HG03060 (cell line): Measurements from ENCODE around the gene AIFM1.
A peak's percentile ranks its signal among the peaks of the same experiment; 100 is the strongest.

Experiments used
- ATAC-seq: cut with Tn5 transposase; IDR thresholded peaks from one replicate; pipeline ENCODE4 v1.9.1; 2021; ENCODE audit warnings: low read depth, moderate number of reproducible peaks; ENCODE audit not compliant: unreplicated experiment

AIFM1 gene

DNA sequence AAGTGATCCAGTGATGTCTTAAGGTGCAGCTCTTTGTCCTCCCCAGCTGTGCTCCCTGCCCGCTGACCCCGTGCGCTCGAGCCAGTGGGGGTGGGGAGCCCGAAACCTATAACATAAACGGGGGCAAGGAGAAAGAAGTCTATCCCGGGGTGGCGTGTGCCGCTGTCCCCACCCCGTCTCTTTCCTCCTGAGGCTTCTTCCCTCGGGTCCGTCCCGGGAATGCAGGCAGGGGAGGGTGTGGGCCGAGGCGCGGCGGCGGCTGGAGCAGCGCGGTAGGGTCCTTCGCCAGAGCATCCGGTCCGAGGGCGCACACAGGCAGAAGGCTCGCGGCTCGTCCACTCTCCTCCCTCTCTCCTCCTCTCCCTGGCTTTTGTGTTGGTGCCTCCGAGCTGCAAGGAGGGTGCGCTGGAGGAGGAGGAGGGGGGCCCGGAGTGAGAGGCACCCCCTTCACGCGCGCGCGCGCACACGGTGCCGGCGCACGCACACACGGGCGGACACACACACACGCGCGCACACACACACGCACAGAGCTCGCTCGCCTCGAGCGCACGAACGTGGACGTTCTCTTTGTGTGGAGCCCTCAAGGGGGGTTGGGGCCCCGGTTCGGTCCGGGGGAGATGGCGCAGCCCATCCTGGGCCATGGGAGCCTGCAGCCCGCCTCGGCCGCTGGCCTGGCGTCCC, 5.9 kb upstream of the AIFM1 start, which contains the start of gene RAB33A:
Gene RAB33A (plus strand): TSS at position 517 of the 681 bp plus-strand sequence. CDS start 101 bp downstream, at position 618.
- ATAC-seq = no peak

DNA sequence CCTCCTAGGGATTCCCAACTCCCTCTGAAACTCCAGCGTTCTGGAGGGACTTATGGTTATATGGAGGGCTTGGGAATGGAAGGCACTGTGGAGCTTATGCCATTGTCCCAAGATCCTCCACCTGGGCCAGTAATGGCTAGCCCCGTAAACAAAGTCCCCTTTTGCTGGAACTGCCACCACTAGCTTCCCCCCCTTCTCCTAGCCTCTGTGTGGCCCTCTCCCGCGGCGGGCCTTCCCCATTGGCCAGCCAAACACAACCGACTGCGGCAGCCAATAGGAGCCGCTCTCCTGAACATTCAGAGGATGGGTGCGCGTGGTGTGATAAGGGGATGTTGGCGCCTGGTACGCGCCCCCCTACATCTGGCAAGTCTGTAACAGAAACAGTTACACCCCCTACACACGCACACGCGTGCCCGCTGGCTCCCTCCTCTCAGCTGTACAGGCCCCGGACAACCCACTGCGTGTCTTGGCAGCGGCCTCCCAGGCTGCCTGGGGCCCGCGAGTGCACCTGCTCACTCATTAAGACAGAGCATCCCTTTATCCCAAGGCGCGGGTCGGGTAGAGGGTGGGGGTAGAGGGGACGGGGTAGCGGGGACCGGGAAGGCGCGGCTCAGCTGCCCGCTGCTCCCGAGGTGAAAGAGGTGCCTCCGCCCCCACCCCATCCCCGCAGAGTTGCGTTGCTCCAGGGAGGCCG, 5.3 kb upstream of the AIFM1 start:
- peak; percentile 52 for ATAC-seq

DNA sequence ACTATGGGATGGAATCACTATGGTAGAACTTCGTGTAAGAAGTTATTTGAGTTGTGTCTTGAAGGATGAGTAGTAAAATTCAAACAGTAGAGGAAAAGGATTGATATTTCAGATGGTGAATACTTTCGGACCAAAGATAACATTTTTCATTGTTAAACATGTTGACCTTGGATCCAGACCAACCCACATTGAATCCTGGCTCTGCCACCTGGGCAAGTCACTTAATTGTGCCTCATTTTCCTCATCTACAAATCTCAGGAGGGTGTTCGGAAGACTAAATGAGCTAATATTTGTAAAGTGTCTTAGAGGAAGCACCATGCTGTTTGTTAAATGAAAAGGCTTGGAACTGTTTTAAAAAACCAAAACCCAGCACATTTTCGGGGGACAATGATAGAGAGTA, 1.4 kb upstream of the AIFM1 start:
- no peak for ATAC-seq

DNA sequence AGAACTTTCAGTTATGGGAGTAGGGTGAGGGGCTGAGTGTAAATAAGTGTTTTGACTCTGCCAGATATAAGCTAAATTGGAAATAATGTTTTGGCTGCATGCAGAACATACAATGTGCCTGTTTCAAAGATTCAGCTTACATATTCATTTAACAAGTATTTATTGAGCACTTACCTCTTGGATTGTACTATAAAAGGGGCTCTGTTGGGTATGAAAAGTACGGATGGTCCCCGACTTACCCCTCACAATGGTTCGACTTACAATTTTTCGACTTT, 799 bp upstream of the AIFM1 start:
- no peak for ATAC-seq

DNA sequence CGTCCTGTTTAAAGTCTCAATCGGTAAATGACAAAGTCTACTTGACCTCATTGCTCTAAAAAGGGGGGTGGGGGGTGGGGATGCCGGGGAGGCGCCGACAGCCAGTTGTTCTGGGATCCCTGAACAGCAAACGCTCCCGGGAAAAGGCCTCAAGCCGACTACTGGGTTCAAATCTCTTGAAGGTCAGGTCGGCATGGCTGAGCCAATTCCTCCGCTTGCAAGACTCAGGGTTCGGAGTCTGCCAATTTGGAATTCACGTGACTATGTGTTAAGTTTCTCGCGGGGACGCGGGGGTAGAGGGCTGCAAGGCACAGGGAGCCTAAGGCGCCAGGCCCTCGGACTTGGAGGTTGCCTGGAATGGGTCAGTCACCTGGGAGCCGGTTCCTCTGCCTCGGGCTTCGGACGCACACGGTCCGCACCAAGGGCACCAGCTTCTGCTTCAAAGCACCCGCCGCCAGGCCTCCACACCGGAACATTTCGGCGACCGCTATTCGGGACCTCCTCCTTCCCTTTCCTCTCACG, 399 bp downstream of the AIFM1 start:
- peak; percentile 12 for ATAC-seq

DNA sequence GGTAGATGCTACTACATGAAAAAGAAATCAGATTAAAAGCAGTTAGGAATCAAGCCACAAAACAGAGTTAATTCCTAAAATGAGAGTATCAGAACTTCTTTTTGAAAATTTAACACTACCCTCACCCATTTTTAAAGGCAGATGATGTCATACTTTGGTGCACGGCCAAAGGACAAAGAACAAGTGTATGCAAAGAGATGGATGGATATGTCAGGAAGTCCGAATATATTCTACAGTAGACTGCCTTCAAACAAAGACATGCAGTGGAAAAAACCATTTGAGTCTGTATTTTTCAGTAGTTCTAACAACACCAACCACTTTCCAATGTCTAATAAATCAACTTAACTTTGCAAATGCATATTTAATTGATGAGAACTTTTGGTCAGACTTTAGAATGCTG, 2.2 kb downstream of the AIFM1 start:
- no peak for ATAC-seq

DNA sequence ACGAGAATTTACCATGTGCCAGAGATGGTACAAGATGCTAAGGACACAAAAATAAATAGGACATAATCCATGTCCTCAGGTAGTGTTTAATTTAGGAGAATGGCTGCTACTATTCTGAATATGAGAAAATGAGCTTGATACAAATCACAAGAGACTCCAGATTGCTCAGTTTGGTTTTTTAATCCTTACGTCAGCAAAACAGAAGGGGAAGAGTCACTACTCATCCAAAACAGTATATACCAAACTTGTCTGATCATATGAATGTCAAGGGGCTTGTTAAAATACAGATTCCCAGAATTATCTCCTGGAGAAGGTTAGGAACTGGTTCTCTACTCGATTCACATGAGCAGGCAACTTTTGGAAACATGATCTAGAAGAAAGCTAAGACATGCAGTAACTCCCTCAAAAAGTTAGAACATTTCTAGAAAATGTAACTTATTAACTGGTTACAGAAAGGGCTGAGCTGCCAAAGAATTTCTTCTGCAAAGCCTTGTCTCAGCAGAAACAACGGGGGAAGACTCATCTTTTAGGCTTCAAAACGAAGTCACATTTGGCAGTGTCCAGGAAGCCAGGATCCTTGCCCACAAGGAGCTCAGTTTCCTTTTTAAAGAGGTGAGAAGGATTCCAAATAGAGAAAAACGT, 3.4 kb downstream of the AIFM1 start:
- ATAC-seq = no peak

DNA sequence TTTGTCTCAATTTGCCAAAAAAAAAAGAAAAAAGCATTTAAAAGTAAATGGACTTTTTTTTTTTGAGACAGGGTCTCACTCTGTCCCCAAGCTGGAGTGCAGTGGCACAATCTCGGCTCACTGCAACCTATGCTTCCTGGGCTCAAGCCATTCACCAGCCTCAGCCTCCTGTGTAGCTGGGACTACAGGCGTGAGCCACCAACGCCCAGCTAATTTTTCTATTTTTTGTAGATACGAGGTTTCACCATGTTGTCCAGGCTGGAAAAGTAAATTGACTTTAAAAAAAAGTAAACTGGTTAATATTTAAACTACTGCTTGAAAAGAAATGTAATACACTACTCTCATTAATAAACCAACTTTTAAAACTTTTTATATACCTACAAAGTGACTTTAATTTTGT, 5.9 kb downstream of the AIFM1 start:
- ATAC-seq = no peak

DNA sequence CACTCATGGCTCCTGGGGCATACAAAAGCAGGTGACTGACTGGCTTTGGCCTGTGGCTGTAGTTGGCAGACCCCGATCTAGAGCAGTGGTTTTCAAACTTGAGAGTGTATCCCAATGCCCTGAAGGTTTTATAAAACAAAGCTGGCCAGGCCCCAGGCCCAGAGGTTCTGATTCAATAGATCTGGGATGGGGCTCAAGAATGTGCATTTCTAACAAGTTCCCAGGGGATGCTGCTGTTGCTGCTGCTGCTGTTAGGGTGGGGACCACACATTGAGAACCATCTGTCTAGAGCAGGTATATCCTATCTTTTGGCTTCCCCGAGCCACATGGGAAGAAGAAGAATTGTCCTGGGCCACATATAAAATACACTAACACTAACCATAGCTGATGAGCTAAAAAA, 7.3 kb downstream of the AIFM1 start:
- ATAC-seq = no peak

DNA sequence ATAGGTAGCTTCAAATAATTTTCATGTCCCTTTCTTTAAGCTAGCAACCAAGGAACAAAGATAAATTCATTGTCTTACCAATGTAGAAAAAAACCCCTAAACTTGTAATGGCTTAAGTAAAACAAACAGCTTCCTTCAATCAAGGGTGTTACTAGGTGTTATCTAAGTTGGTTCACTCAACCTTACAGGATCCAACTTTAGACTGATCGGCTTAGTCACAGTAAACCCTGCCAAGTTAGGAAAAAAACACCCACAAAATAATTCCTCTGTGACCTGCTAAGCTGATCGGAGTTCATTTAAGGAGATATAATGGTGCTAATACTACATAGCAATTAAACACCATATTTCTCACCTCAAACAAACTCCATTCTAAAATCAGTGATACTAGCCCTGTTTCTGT, 10.1 kb downstream of the AIFM1 start:
- no peak for ATAC-seq

DNA sequence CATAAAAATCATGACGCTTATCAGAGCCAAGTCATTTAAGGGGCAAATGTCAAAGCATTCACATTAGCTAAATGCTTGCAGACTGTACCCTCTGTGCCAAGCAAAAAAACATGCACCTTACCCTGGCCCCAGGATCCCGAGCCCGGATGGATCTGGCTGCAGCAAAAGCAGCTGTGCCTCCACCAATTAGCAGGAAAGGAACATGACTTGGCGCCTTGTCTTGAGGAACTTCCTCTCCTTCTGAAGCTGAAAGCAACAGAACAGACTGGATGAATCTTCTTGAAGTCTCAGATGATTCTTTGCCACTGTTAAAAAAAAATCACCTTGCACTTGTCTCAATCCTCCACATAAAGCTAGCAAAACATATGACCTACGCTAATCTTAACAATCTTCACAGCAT, 18.0 kb downstream of the AIFM1 start:
- no peak for ATAC-seq

DNA sequence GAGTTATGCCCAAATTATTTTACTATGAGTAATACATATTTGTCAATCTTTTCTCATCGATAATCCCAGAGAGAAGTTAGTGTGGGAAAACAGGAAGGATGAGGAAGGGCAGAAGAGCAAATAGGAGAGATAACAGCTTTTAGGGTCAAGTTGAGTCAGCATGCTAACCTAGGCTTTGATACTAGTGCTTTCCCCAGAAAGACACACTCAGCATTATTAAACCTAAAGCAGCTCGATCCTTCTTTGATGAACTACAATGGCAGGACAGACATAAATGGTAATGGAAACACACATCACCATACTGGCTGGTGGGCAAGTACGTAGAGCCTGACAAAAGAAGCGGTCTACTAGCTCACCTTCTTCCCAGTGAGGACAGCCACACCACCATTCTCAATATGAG, 20.5 kb downstream of the AIFM1 start:
- no peak for ATAC-seq

DNA sequence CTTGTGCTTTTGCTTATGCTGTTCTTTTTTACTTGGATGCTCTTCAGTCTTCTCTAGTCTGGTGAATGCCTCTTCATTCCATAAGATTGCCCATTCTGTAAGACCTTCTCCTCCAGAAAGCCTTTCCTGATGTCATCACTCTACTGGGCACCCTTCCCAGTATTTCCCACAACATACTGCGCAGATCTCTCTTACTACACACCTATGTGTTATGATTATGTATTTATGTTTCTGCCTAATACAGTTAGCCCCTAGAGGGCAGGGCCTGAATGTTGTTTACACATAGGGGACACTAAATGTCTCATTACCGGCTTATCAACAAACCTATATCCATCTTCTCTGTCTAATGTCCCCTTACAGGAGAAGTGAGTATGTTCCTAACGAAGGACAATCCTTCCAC, 21.1 kb downstream of the AIFM1 start:
- no peak for ATAC-seq

DNA sequence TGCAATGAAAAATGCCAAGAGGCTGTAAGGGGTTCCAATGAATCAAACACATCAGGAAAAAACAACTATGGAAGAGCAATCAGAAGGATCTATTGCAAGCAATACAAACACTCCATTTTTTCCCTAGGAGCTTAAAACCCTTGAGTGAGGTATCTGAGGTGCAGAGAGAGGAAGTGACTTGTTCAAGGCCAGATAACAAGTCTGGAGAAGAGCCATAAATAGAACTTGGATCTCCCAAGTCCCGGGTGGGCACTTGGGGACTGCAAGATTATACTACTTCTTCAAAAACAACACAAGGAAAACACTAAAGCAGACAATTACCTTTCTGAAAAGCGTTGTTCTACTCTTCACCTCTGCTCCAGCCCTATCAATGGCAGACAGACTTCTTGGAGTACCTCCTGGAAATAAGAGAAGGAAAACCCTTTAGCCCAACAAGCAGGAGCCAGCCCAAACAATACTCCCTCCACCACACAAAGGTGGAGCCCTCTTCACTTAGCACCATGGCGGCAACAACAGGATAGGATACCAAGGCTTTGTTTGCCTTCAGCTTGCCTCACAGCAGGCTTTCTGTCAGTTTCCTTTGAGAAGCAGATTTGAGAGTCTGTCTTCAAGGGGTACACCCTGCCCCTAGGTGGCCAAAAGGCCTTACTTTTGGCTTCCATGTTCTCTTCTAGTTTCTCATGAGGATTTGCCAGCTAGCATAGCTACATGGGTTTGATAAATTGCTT, 26.0 kb downstream of the AIFM1 start:
- no peak for ATAC-seq

DNA sequence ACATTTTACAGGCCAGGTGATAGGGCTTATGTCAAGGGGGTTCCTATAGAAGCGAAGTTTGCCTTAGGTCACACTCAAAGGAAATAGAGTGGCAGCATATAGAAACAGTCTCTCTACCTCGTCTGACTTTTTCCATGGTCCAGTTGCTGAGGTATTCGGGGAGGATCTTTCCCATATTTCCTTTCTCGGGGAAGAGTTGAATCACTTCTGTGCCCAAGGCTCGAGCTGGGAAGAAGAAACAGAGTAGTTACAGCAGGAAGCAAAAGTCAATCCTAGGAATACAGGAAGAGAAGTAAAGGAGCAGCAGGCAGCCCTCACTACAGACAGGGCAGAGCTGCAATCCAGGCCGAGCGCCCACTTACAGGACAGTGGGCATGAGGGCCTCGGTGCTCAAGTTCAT, 28.7 kb downstream of the AIFM1 start:
- ATAC-seq = no peak

DNA sequence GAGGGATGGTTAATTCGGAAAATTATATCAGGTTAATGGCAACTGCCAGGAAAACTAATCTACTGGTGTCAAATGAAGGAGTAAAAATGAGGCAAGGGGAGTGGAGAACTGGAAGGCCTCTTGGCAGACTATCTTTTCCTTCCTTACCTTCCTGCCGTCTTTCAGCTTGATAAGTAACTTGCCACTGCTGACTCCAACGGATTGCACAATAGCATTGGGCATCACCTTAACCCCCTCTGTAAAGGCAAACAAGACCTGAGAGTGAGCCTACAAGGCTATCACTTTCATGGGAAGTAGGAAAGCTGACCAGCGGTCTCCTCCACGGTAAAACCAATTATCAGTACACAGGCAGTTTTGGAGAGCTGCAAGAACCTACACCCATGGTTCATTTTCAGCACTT, 29.1 kb downstream of the AIFM1 start:
- no peak for ATAC-seq

DNA sequence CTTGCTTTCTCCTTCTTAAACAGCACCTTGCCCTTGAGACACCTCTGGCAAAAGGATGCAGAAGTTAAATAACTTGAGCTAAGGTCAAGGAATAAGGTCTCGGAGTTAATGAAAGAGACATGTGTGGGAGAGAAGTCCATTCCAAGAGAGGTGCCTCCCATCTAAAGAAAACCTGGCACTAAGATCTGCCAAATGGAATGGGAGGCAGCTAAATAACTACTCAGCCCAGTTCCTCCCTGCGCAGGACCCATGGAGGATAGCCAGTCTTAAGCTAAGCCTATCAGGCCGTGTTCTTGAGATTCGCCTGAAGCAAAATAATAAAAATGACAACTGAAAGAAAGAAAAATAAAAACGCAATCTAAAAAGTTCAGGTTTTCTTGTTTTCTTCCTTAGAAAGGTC, 34.7 kb downstream of the AIFM1 start:
- ATAC-seq = no peak

DNA sequence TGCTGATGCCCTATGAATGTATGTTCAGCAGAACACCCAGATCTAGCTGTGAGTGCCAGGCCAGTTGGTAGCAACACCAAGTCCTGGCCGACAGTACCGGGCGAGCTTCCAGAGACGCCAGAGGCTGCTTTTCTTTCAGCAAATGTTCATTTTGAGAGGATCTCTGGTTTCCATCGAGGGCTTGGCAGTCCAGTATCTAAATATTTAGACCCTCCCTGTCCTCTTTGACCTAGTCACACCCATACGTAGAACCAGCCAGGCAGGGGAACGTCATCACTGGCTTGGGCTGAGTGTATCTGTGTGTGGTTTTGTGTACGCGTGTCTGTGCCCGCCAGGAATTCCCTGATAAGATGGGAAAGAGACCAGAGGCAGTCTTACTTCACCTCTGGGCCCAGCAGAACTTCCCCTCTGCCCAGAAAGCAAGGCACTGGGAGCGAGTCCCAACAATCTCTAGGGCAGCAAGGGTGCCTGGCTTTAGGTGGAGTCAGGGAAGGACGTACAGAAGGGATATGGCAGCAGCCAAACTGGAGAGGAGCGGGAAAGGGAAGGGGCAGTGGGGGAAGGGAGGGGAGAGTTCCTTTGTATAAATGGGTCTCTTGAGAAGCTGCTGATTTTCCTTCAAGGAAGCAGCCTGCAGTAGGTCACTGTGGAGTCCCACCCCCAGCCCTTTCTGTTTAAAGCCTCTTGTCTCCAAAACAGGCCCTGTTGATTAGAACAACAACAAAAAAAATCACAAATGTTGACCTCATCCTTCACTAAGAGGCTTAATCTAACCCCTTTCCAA, 40.4 kb downstream of the AIFM1 start:
- ATAC-seq = no peak

DNA sequence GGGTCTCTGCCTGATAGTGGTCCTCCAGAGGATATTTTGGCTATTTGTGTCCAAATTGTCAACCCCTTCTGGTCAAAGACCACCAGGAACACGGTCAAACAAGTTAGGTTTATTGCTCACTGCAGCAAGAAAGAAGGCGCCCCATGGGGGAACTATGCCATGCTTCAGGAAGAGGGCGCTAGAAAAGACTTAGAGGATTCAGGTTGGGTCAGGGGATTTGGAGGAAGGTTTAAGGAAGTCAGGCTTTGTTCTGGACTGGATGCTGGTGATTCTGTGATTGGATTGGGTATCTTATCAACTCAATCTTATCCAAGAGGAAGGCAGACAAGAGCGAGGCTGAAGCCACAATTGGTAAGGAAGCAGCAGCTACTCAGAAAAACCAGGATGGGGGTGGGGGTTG, 41.1 kb downstream of the AIFM1 start:
- no peak for ATAC-seq

DNA sequence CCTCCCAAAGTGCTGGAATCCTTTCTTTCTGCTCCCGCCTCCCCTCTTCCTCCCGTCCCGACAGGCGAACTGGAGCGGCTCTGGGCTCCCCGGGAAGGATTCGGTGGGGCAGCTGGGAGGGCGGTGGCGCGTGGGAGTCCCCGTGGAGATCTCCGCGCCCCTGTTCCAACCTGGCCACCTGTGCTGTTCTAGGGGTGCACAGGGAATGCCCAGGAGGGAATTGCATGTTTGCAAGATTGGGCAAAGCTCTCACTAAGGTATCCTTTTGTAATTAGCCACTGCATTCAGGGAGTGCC, 44.2 kb downstream of the AIFM1 start:
- no peak for ATAC-seq
